ENCODE results near the gene MEX3D. TPM values are rescaled to one million over a fixed set of nuclear protein-coding genes. Genes with fewer than 3 reads are reported as not detected.

The MEX3D gene
- total and polyA plus RNA-seq, 2 donors (not counting 1 experiment from before 2014, with no cell fraction given) = 0.73 to 3.0 TPM

DNA sequence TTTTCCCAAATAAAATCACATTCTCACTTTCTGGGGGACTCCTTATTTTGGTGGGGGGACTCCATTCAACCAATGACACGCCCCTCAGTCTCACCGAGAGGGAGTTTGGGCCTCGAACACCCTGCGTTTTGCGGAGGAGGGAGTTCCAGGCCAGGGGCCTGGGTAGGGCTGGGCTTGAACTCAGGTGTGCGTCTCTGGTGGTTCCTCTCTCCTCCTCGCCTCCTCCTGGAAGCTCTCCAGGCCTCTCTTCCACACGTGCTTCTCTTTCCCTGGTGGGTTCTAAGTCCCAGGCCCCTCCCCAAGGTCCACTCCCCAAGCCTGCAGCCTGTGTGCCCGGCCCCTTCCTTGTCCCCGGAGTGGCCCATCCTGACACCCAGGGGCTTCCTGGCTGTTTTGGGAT is 14.7 kb downstream of the MEX3D start:
- Mint-ChIP-seq H3K9me3 (ENCODE audit: insufficient read depth) (no peaks in the 10 kb centered on the region), H3K27me3 (peaks cover 16% of the 10 kb centered on the region), H3K4me3 (no peak overlapping the region), H3K4me1 (no peaks in the 10 kb centered on the region), H3K27ac (no peak overlapping the region)
- no peak for ATAC-seq (ENCODE audit: low read depth)
- Histone ChIP-seq H3K9ac (ENCODE audit: low read length) (no peak overlapping the region), H4K20me1 (ENCODE audit: control insufficient read depth, insufficient read depth, low read length, poor library complexity, severe bottlenecking) (no peaks in the 10 kb centered on the region), H3K9me3 (ENCODE audit: control extremely low read depth in 1 of 3, control insufficient read depth in 2 of 3, insufficient read depth in 1 of 3, low read length in 2 of 3) (peaks cover 0 to 12% (median 0%) of the 10 kb centered on the region in 3 donors), H2AFZ (ENCODE audit: insufficient read depth, low read depth, low read length, poor library complexity, severe bottlenecking) (no peak overlapping the region), H3K36me3 (replicated peaks in 1 of 2; ENCODE audit: control extremely low read depth in 1 of 2, control insufficient read depth in 1 of 2, extremely low read depth in 1 of 2, insufficient read depth in 2 of 2, low read length in 1 of 2) (no peaks in the 10 kb centered on the region), H3K27ac (ENCODE audit: low read length in 2 of 2) (no peak overlapping the region), H3K4me3 (ENCODE audit: control extremely low read depth in 1 of 5, extremely low read depth in 1 of 5, insufficient read depth in 1 of 5, low read depth in 2 of 5, low read length in 4 of 5) (no peak overlapping the region), H3K4me2 (replicated peaks; ENCODE audit: low read depth, low read length, poor library complexity, severe bottlenecking) (no peak overlapping the region), H3K79me2 (ENCODE audit: control insufficient read depth, insufficient read depth, low read length) (no peaks in the 10 kb centered on the region), H3K4me1 (ENCODE audit: control insufficient read depth in 2 of 2, insufficient read depth in 2 of 2, low read length in 2 of 2) (no peaks in the 10 kb centered on the region), H3K27me3 (replicated peaks in 1 of 4; ENCODE audit: control extremely low read depth in 1 of 4, control insufficient read depth in 3 of 4, insufficient read depth in 4 of 4, low read length in 3 of 4) (peaks cover 0 to 21% (median 0%) of the 10 kb centered on the region in 4 experiments)
- ChIA-PET POLR2A (no interaction called here), CTCF (no interaction called here)
- 86% methylated on average over 9 of the region's 10 CpGs for WGBS (ENCODE audit: insufficient coverage)
- DNase-seq = no peak
- intact Hi-C loops (cut with micrococcal nuclease) = no loop called here
- TF ChIP-seq, protein P1, sequence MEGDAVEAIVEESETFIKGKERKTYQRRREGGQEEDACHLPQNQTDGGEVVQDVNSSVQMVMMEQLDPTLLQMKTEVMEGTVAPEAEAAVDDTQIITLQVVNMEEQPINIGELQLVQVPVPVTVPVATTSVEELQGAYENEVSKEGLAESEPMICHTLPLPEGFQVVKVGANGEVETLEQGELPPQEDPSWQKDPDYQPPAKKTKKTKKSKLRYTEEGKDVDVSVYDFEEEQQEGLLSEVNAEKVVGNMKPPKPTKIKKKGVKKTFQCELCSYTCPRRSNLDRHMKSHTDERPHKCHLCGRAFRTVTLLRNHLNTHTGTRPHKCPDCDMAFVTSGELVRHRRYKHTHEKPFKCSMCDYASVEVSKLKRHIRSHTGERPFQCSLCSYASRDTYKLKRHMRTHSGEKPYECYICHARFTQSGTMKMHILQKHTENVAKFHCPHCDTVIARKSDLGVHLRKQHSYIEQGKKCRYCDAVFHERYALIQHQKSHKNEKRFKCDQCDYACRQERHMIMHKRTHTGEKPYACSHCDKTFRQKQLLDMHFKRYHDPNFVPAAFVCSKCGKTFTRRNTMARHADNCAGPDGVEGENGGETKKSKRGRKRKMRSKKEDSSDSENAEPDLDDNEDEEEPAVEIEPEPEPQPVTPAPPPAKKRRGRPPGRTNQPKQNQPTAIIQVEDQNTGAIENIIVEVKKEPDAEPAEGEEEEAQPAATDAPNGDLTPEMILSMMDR (IDR thresholded peaks at IDR 0.05) = no peak
- no peak for TF ChIP-seq EZH2 (IDR thresholded peaks at IDR 0.05; ENCODE audit: borderline replicate concordance, insufficient read depth, low read depth, low read length, poor library complexity, severe bottlenecking)

DNA sequence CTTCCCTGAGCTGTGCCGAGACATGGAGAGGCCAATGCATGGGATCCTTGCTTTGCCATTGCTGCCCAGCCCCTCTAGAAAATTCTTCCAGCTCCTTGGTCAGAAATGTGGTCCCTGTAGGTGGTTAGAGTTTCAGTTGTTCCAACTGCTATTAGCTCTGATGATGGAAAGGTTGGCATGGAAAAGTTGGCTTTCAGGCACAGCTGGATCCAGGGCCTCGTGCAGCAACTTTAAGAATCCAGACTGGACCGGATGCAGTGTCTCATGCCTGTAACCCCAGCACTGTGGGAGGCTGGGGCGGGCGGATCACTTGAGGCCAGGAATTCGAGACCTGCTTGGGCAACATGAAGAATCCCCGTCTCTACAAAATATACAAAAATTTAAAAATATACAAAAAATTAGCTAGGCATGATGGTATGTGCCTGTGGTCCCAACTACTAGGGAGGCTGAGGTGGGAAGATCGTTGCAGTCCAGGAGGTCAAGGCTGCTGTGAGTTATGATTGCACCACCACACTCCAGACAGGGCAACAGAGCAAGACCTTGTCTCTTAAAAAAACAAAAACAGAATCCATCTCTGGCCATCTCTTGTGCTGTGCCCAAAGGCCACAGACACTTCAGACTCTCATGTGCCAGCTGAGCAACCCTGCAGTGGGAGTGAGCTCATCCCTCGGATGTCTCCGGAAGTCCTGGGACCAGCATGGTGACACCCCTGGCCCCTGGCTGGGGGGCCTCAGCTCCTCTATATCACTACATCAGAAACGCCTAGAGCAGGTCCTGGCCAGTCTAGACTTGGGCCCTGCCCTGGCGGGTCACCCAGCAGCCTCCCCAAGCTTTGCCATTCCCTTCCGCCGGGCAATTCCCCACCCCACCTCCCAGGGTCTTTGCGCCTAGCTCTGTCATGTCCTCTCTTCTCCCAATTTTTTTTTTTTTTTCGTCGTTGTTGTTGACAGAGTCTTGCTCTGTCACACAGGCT is 16.8 kb downstream of the MEX3D start:
- Histone ChIP-seq H3K9me3 (ENCODE audit: control extremely low read depth in 1 of 3, control insufficient read depth in 2 of 3, insufficient read depth in 1 of 3, low read length in 2 of 3) (peaks cover 0 to 12% (median 0%) of the 10 kb centered on the region in 3 donors), H3K4me3 (ENCODE audit: control extremely low read depth in 1 of 5, extremely low read depth in 1 of 5, insufficient read depth in 1 of 5, low read depth in 2 of 5, low read length in 4 of 5) (no peak overlapping the region), H3K4me1 (ENCODE audit: control insufficient read depth in 2 of 2, insufficient read depth in 2 of 2, low read length in 2 of 2) (peaks cover 0 to 2% of the 10 kb centered on the region in 2 donors), H3K27me3 (replicated peaks in 1 of 4; ENCODE audit: control extremely low read depth in 1 of 4, control insufficient read depth in 3 of 4, insufficient read depth in 4 of 4, low read length in 3 of 4) (peaks cover 0 to 21% (median 0%) of the 10 kb centered on the region in 4 experiments), H3K9ac (ENCODE audit: low read length) (no peak overlapping the region), H3K36me3 (replicated peaks in 1 of 2; ENCODE audit: control extremely low read depth in 1 of 2, control insufficient read depth in 1 of 2, extremely low read depth in 1 of 2, insufficient read depth in 2 of 2, low read length in 1 of 2) (no peaks in the 10 kb centered on the region), H3K79me2 (ENCODE audit: control insufficient read depth, insufficient read depth, low read length) (no peaks in the 10 kb centered on the region), H2AFZ (ENCODE audit: insufficient read depth, low read depth, low read length, poor library complexity, severe bottlenecking) (no peak overlapping the region), H3K27ac (ENCODE audit: low read length in 2 of 2) (no peak overlapping the region), H4K20me1 (ENCODE audit: control insufficient read depth, insufficient read depth, low read length, poor library complexity, severe bottlenecking) (no peaks in the 10 kb centered on the region), H3K4me2 (replicated peaks; ENCODE audit: low read depth, low read length, poor library complexity, severe bottlenecking) (no peak overlapping the region)
- no peak for DNase-seq
- Mint-ChIP-seq H3K4me3 (no peak overlapping the region), H3K4me1 (no peaks in the 10 kb centered on the region), H3K9me3 (ENCODE audit: insufficient read depth) (no peaks in the 10 kb centered on the region), H3K27ac (no peak overlapping the region), H3K27me3 (peaks cover 16% of the 10 kb centered on the region)
- intact Hi-C loops (cut with micrococcal nuclease) = no loop called here
- ATAC-seq (ENCODE audit: low read depth) = no peak
- TF ChIP-seq, protein P1 (IDR thresholded peaks at IDR 0.05) = no peak
- TF ChIP-seq EZH2 (IDR thresholded peaks at IDR 0.05; ENCODE audit: borderline replicate concordance, insufficient read depth, low read depth, low read length, poor library complexity, severe bottlenecking) = no peak
- 88% methylated on average over 9 of the region's 17 CpGs for WGBS (ENCODE audit: insufficient coverage)
- ChIA-PET POLR2A (no interaction called here), CTCF (interaction anchor here (0.6 to 1.4 kb wide), 4 partner anchors 13 to 258 kb away, joined by 3 to 4 read pairs (median 3); no protein-coding TSS in a partner anchor)
